ENCODE measurements around the gene INHBC. TPM values are rescaled to one million over a fixed set of nuclear protein-coding genes. Genes with fewer than 3 reads are reported as not detected.

INHBC gene
- total and polyA plus RNA-seq, 2 donors (not counting 1 experiment from before 2014, with no cell fraction given) = 0.17 to 0.31 TPM

DNA sequence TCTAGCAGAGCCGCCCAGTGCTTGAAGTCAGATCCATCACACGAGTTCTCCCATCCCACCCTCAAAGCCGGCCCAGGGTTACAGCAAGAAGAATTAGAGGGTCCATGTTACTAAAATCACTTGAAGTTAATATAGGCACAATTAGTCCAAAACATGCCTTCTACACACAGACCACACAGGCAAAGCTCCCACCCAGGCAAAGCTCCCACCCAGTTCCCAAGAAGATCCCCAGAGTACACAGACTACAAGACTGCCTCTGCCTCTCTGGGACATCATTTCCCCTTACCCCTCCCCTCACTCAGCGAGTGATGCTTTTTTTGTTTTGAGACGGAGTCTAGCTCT, 28.3 kb downstream of the INHBC start:
- peak overlapping the region; percentile 73 for H2AFZ ChIP-seq (ENCODE audit: insufficient read depth, low read depth, low read length, poor library complexity, severe bottlenecking)
- intact Hi-C loops (cut with micrococcal nuclease) = loop anchor here (1.0 kb wide), 5 partner anchors 13 to 231 kb away; partner anchors contain the start of genes DCTN2, MBD6 and OS9
- 41% methylated on average over 3 of the region's 5 CpGs for WGBS (ENCODE audit: insufficient coverage)

DNA sequence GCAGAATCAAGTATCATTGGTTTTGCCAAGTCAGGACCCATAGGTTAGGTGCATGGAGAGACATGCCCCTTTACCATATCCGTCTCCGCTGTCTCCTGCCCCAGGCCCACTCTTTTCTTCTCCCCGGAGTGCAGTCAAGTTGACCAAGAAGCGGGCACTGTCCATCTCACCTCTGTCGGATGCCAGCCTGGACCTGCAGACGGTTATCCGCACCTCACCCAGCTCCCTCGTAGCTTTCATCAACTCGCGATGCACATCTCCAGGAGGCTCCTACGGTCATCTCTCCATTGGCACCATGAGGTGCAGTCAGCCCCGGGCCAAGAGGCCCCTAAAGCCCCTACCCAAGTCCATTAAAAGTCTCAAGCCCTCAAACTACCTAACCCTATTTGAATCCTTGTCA, 30.0 kb downstream of the INHBC start:
- H3K4me3 ChIP-seq (ENCODE audit: control extremely low read depth in 1 of 5, extremely low read depth in 1 of 5, insufficient read depth in 1 of 5, low read depth in 2 of 5, low read length in 4 of 5) = no peak overlapping the region
- H3K9ac ChIP-seq (ENCODE audit: low read length) = no peak overlapping the region
- no peaks in the 10 kb centered on the region for H3K9me3 ChIP-seq (ENCODE audit: control extremely low read depth in 1 of 3, control insufficient read depth in 2 of 3, insufficient read depth in 1 of 3, low read length in 2 of 3)
- DNase-seq = no peak
- no peak overlapping the region for H3K4me2 ChIP-seq (replicated peaks; ENCODE audit: low read depth, low read length, poor library complexity, severe bottlenecking)
- no peak overlapping the region for H3K27ac ChIP-seq (ENCODE audit: low read length in 2 of 2)
- H3K36me3 ChIP-seq (replicated peaks in 1 of 2; ENCODE audit: control extremely low read depth in 1 of 2, control insufficient read depth in 1 of 2, extremely low read depth in 1 of 2, insufficient read depth in 2 of 2, low read length in 1 of 2) = peaks cover 0 to 13% of the 10 kb centered on the region in 2 experiments
- H3K27ac Mint-ChIP-seq = no peak overlapping the region
- H2AFZ ChIP-seq (ENCODE audit: insufficient read depth, low read depth, low read length, poor library complexity, severe bottlenecking) = no peak overlapping the region
- ChIA-PET POLR2A (interaction anchor here (0.5 to 0.7 kb wide), 2 partner anchors 21 to 242 kb away, joined by 4 to 5 read pairs; no protein-coding TSS in a partner anchor), CTCF (interaction anchor here (1.7 to 7.6 kb wide), 2 partner anchors 9 to 12 kb away, joined by 8 to 166 read pairs; partner anchors contain the start of genes ARHGAP9 and INHBE)
- intact Hi-C loops (cut with micrococcal nuclease) = no loop called here
- H3K4me1 ChIP-seq (ENCODE audit: control insufficient read depth in 2 of 2, insufficient read depth in 2 of 2, low read length in 2 of 2) = peaks cover 16 to 40% of the 10 kb centered on the region in 2 donors
- H3K79me2 ChIP-seq (ENCODE audit: control insufficient read depth, insufficient read depth, low read length) = peaks cover 6% of the 10 kb centered on the region
- no peak overlapping the region for H3K4me3 Mint-ChIP-seq
- no peaks in the 10 kb centered on the region for H3K27me3 ChIP-seq (replicated peaks in 1 of 4; ENCODE audit: control extremely low read depth in 1 of 4, control insufficient read depth in 3 of 4, insufficient read depth in 4 of 4, low read length in 3 of 4)
- H3K27me3 Mint-ChIP-seq = no peaks in the 10 kb centered on the region
- peaks cover 27% of the 10 kb centered on the region for H3K4me1 Mint-ChIP-seq
- no peak for TF ChIP-seq EZH2 (IDR thresholded peaks at IDR 0.05; ENCODE audit: borderline replicate concordance, insufficient read depth, low read depth, low read length, poor library complexity, severe bottlenecking)
- TF ChIP-seq, protein P1, sequence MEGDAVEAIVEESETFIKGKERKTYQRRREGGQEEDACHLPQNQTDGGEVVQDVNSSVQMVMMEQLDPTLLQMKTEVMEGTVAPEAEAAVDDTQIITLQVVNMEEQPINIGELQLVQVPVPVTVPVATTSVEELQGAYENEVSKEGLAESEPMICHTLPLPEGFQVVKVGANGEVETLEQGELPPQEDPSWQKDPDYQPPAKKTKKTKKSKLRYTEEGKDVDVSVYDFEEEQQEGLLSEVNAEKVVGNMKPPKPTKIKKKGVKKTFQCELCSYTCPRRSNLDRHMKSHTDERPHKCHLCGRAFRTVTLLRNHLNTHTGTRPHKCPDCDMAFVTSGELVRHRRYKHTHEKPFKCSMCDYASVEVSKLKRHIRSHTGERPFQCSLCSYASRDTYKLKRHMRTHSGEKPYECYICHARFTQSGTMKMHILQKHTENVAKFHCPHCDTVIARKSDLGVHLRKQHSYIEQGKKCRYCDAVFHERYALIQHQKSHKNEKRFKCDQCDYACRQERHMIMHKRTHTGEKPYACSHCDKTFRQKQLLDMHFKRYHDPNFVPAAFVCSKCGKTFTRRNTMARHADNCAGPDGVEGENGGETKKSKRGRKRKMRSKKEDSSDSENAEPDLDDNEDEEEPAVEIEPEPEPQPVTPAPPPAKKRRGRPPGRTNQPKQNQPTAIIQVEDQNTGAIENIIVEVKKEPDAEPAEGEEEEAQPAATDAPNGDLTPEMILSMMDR (IDR thresholded peaks at IDR 0.05) = no peak
- no peak for ATAC-seq (ENCODE audit: low read depth)
- WGBS (ENCODE audit: insufficient coverage) = 98% methylated on average over 12 of the region's 12 CpGs
- H4K20me1 ChIP-seq (ENCODE audit: control insufficient read depth, insufficient read depth, low read length, poor library complexity, severe bottlenecking) = no peaks in the 10 kb centered on the region
- no peaks in the 10 kb centered on the region for H3K9me3 Mint-ChIP-seq (ENCODE audit: insufficient read depth)

More for the DNA sequence above, 28.3 kb downstream of the INHBC start:
- POLR2A ChIA-PET = interaction anchor here (0.5 to 3.9 kb wide), 3 partner anchors 16 to 93 kb away, joined by 3 to 39 read pairs (median 3); partner anchors contain the start of gene ARHGAP9
- CTCF ChIA-PET = interaction anchor here (0.6 to 7.6 kb wide), 9 partner anchors 8 to 249 kb away, joined by 3 to 166 read pairs (median 3); partner anchors contain the start of genes ARHGAP9 and INHBE
- H3K9me3 ChIP-seq (ENCODE audit: control extremely low read depth in 1 of 3, control insufficient read depth in 2 of 3, insufficient read depth in 1 of 3, low read length in 2 of 3) = no peaks in the 10 kb centered on the region
- peaks cover 0 to 2% of the 10 kb centered on the region in 2 experiments for H3K36me3 ChIP-seq (replicated peaks in 1 of 2; ENCODE audit: control extremely low read depth in 1 of 2, control insufficient read depth in 1 of 2, extremely low read depth in 1 of 2, insufficient read depth in 2 of 2, low read length in 1 of 2)
- peak overlapping the region; percentile 79 for H3K27ac Mint-ChIP-seq
- peaks cover 40% of the 10 kb centered on the region for H3K4me1 Mint-ChIP-seq
- no peak for ATAC-seq (ENCODE audit: low read depth)
- no peak for TF ChIP-seq EZH2 (IDR thresholded peaks at IDR 0.05; ENCODE audit: borderline replicate concordance, insufficient read depth, low read depth, low read length, poor library complexity, severe bottlenecking)
- TF ChIP-seq, protein P1 (IDR thresholded peaks at IDR 0.05) = peak; percentile 1
- no peaks in the 10 kb centered on the region for H3K27me3 Mint-ChIP-seq
- H3K79me2 ChIP-seq (ENCODE audit: control insufficient read depth, insufficient read depth, low read length) = peaks cover 6% of the 10 kb centered on the region
- H3K9me3 Mint-ChIP-seq (ENCODE audit: insufficient read depth) = no peaks in the 10 kb centered on the region
- no peak overlapping the region for H3K9ac ChIP-seq (ENCODE audit: low read length)
- peaks cover 23 to 48% of the 10 kb centered on the region in 2 donors for H3K4me1 ChIP-seq (ENCODE audit: control insufficient read depth in 2 of 2, insufficient read depth in 2 of 2, low read length in 2 of 2)
- no peaks in the 10 kb centered on the region for H3K27me3 ChIP-seq (replicated peaks in 1 of 4; ENCODE audit: control extremely low read depth in 1 of 4, control insufficient read depth in 3 of 4, insufficient read depth in 4 of 4, low read length in 3 of 4)
- H3K27ac ChIP-seq (ENCODE audit: low read length in 2 of 2) = no peak overlapping the region
- H3K4me3 Mint-ChIP-seq = peak overlapping the region; percentile 92
- no peaks in the 10 kb centered on the region for H4K20me1 ChIP-seq (ENCODE audit: control insufficient read depth, insufficient read depth, low read length, poor library complexity, severe bottlenecking)
- peak overlapping the region in 3 of 5 experiments; percentile 81 to 93 (median 90) for H3K4me3 ChIP-seq (ENCODE audit: control extremely low read depth in 1 of 5, extremely low read depth in 1 of 5, insufficient read depth in 1 of 5, low read depth in 2 of 5, low read length in 4 of 5)
- DNase-seq = no peak
- peak overlapping the region; percentile 94 for H3K4me2 ChIP-seq (replicated peaks; ENCODE audit: low read depth, low read length, poor library complexity, severe bottlenecking)

Data from B cell (primary cell).